GM12878 (cell line): ENCODE data around the gene SELENOO. TPM values are rescaled to one million over a fixed set of nuclear protein-coding genes. Genes with fewer than 3 reads are reported as not detected.
A peak's percentile ranks its signal among the peaks of the same experiment; 100 is the strongest.

Experiments used
- BMI1 ChIP-seq: fragments of 450-650 bp; IDR thresholded peaks from 2 replicates; pipeline ENCODE4 v1.6.1; 2016; ENCODE audit warnings: mild to moderate bottlenecking, moderate library complexity, borderline replicate concordance
- CBFB ChIP-seq: IDR thresholded peaks from 2 replicates; pipeline ENCODE4 v1.6.1; 2016; ENCODE audit warnings: antibody characterized with exemption, low read depth
- CBX3 ChIP-seq: fragments of 200-600 bp; sonication (generic); IDR thresholded peaks from 2 replicates; pipeline ENCODE4 v1.6.1; 2016; ENCODE audit warnings: low read depth, borderline replicate concordance
- CHD1 ChIP-seq: IDR thresholded peaks from 2 replicates; pipeline ENCODE4 v1.6.1; 2012; ENCODE audit warnings: low read depth, low read length, improper control_type of control experiment
- EED ChIP-seq: sonication (generic); IDR thresholded peaks from 2 replicates; pipeline ENCODE4 v1.6.1; 2016; ENCODE audit warnings: antibody characterized with exemption, low read depth
- GATAD2B ChIP-seq: fragments of 450-650 bp; conservative IDR thresholded peaks from 2 replicates; pipeline ENCODE4 v1.6.1; 2017; ENCODE audit warnings: low read depth, mild to moderate bottlenecking, moderate library complexity
- JUNB ChIP-seq: IDR thresholded peaks from 2 replicates; pipeline ENCODE4 v1.6.1; 2016; ENCODE audit warnings: antibody characterized with exemption, mild to moderate bottlenecking
- JUND ChIP-seq: IDR thresholded peaks from 2 replicates; pipeline ENCODE4 v1.6.1; 2012; ENCODE audit warnings: low read depth, mild to moderate bottlenecking, low read length, improper control_type of control experiment, moderate library complexity
- MAX ChIP-seq: IDR thresholded peaks from 2 replicates; pipeline ENCODE4 v1.6.1; 2012; ENCODE audit warnings: low read depth, low read length, improper control_type of control experiment
- MEF2A ChIP-seq: IDR thresholded peaks from 2 replicates; pipeline ENCODE4 v1.6.1; 2011; ENCODE audit warnings: low read depth, mild to moderate bottlenecking, low read length, moderate library complexity; ENCODE audit not compliant: insufficient read depth
- NR2F1 ChIP-seq: fragments of 450-650 bp; conservative IDR thresholded peaks from 2 replicates; pipeline ENCODE4 v1.6.1; 2017; ENCODE audit warnings: mild to moderate bottlenecking
- PKNOX1 ChIP-seq: fragments of 450-650 bp; IDR thresholded peaks from 2 replicates; pipeline ENCODE4 v1.6.1; 2016; ENCODE audit warnings: mild to moderate bottlenecking
- PML ChIP-seq: IDR thresholded peaks from 2 replicates; pipeline ENCODE4 v1.6.1; 2012; ENCODE audit warnings: low read length, inconsistent platforms
- POLR2AphosphoS2 ChIP-seq: IDR thresholded peaks from 2 replicates; pipeline ENCODE4 v1.6.1; 2011; ENCODE audit warnings: low read depth, mild to moderate bottlenecking, low read length, improper control_type of control experiment, moderate library complexity
- RB1 ChIP-seq: fragments of 450-650 bp; formaldehyde crosslinking; IDR thresholded peaks from 2 replicates; pipeline ENCODE4 v1.6.1; 2017; ENCODE audit warnings: mild to moderate bottlenecking, borderline replicate concordance
- RBBP5 ChIP-seq: fragments of 200-600 bp; sonication (generic); conservative IDR thresholded peaks from 2 replicates; pipeline ENCODE4 v1.6.1; 2016
- SP1 ChIP-seq: IDR thresholded peaks from one replicate; pipeline ENCODE4 v1.6.1; 2011; ENCODE audit warnings: low read depth, low read length
- TARDBP ChIP-seq: IDR thresholded peaks from 2 replicates; pipeline ENCODE4 v1.6.1; 2016; ENCODE audit warnings: borderline replicate concordance
- TCF12 ChIP-seq: IDR thresholded peaks from 2 replicates; pipeline ENCODE4 v1.6.1; 2011; ENCODE audit warnings: low read depth, mild to moderate bottlenecking, low read length
- USF1 ChIP-seq: IDR thresholded peaks from 2 replicates; pipeline ENCODE4 v1.6.1; 2011; ENCODE audit warnings: borderline replicate concordance, low read depth, mild to moderate bottlenecking, moderate library complexity, mixed read lengths, low read length; ENCODE audit not compliant: insufficient read depth; ENCODE audit errors: extremely low read length
- YBX1 ChIP-seq: fragments of 450-650 bp; IDR thresholded peaks from 2 replicates; pipeline ENCODE4 v1.6.1; 2016; ENCODE audit warnings: antibody characterized with exemption
- ZBTB40 ChIP-seq: fragments of 450-650 bp; IDR thresholded peaks from 2 replicates; pipeline ENCODE4 v1.6.1; 2016; ENCODE audit warnings: mild to moderate bottlenecking, moderate library complexity, borderline replicate concordance
- polyA plus RNA-seq, 11 experiments: library from polyadenylated mRNA; depleted of rRNA in 4 of 11; unstranded in 6 of 11; stranded (reverse) in 5 of 11; fragments of >200 nt; fragmentation: Nextera tagmentation in 4 of 11; fragmentation: Illumina TruSeq in 1 of 11; extraction: Ambion mirVana in 4 of 11; extraction: Trizol in 1 of 11; gene quantifications; 1 replicate in 1 of 11; 2 replicates in 10 of 11; pipeline versions ENCODE4 v1.2.1 to v1.2.3, GENCODE V29; 2011 to 2016; ENCODE audit warnings: inconsistent platforms in 2 of 11, missing spikeins in 2 of 11, low read depth in 1 of 11
- total RNA-seq, 4 experiments: library from RNA; depleted of rRNA in 3 of 4; stranded (reverse); fragments of >200 nt in 3 of 4; fragmentation: Illumina TruSeq in 1 of 4; extraction: Trizol in 1 of 4; gene quantifications; 2 replicates each; pipeline versions ENCODE4 v1.2.1 to v1.2.3, GENCODE V29; 2013 to 2021
- TF ChIP-seq, protein P1 (sequence below): fragments of 450-650 bp; IDR thresholded peaks from 2 replicates; pipeline ENCODE4 v1.6.1; 2018; ENCODE audit warnings: mild to moderate bottlenecking, low read depth, moderate library complexity; ENCODE audit not compliant: partially characterized antibody

Gene SELENOO
- total and polyA plus RNA-seq, 10 of the 15 experiments (the other 5 are each of a cell fraction or from before 2014, with no cell fraction given), result 0.42 to 23.3 (median 3.3) TPM

DNA sequence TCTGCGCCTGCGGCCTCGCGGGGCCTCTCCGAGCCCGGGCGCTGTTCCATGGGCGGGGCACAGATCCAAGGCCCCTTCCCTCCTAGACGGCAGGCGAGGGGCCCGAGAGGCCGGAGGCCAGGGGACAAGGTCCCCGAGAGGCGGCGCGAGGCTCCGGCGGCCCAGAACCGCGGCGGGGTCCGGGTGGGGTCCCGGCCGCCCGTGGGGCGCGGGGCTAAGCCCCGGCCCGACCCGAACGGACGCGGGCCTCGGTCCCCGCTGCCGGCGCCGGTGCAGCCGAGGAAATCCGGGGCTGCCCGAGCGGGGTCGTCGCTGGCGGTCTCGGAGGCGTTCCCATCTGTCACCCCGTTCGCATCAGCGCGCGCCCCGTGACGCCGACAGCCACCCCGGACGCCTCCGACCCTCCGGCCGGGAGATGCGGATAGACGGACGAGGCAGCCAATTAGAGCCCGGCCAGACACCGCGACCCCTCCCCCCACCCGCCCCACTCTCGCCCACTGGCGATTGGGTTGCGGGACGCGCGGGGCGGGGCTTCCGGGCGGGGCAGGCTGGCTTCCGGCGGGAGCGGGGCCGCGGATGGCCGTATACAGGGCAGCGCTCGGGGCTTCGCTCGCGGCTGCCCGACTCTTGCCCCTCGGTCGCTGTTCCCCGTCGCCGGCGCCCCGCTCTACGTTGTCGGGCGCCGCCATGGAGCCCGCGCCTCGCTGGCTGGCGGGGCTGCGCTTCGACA lies at the start of gene SELENOO (continued):
- TF ChIP-seq, protein P1, sequence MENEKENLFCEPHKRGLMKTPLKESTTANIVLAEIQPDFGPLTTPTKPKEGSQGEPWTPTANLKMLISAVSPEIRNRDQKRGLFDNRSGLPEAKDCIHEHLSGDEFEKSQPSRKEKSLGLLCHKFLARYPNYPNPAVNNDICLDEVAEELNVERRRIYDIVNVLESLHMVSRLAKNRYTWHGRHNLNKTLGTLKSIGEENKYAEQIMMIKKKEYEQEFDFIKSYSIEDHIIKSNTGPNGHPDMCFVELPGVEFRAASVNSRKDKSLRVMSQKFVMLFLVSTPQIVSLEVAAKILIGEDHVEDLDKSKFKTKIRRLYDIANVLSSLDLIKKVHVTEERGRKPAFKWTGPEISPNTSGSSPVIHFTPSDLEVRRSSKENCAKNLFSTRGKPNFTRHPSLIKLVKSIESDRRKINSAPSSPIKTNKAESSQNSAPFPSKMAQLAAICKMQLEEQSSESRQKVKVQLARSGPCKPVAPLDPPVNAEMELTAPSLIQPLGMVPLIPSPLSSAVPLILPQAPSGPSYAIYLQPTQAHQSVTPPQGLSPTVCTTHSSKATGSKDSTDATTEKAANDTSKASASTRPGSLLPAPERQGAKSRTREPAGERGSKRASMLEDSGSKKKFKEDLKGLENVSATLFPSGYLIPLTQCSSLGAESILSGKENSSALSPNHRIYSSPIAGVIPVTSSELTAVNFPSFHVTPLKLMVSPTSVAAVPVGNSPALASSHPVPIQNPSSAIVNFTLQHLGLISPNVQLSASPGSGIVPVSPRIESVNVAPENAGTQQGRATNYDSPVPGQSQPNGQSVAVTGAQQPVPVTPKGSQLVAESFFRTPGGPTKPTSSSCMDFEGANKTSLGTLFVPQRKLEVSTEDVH, result no peak
- no peak for TF ChIP-seq RBBP5
- no peak for TF ChIP-seq CBFB
- TF ChIP-seq CBX3, result no peak
- TF ChIP-seq MAX, result no peak
- peak; percentile 97 for TF ChIP-seq PKNOX1
- no peak for TF ChIP-seq USF1
- TF ChIP-seq JUNB, result no peak
- TF ChIP-seq MEF2A, result no peak
- no peak for TF ChIP-seq YBX1
- TF ChIP-seq TARDBP, result no peak
- no peak for TF ChIP-seq TCF12
- TF ChIP-seq BMI1, result no peak
- TF ChIP-seq EED, result no peak
- TF ChIP-seq ZBTB40, result peak; percentile 80
- TF ChIP-seq GATAD2B, result peak; percentile 78
- no peak; the same call in 1 of the 2 replicates for TF ChIP-seq NR2F1
- TF ChIP-seq RB1, result no peak
- TF ChIP-seq POLR2AphosphoS2, result no peak
- no peak for TF ChIP-seq CHD1
- peak; percentile 74 for TF ChIP-seq SP1
- no peak for TF ChIP-seq PML
- no peak for TF ChIP-seq JUND
